Measurements from ENCODE around the gene TEX11.

DNA sequence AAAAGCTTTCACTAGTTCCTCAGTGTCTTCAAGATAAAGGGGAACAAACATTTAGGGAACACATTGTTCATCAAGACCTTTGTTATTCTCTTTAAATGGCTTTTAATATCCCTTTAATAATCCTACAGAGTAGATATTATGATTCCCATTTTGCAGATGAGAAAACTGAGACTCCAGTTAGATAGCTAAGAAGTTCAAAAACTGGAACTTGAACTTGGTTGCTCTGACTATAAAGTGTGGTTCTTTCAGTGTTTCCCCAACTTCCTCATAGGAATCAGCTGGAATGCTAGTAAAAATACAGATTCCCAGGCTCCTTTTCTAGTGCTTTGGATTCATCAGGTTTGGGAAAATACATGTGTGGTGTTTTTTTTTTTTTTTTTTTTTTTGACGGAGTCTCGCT is 426.2 kb downstream of the TEX11 start:
- TF ChIP-seq EZH2 (IDR thresholded peaks at IDR 0.05; ENCODE audit: borderline replicate concordance, low read depth, low read length, poor library complexity, severe bottlenecking) = no peak
- TF ChIP-seq, protein P1, sequence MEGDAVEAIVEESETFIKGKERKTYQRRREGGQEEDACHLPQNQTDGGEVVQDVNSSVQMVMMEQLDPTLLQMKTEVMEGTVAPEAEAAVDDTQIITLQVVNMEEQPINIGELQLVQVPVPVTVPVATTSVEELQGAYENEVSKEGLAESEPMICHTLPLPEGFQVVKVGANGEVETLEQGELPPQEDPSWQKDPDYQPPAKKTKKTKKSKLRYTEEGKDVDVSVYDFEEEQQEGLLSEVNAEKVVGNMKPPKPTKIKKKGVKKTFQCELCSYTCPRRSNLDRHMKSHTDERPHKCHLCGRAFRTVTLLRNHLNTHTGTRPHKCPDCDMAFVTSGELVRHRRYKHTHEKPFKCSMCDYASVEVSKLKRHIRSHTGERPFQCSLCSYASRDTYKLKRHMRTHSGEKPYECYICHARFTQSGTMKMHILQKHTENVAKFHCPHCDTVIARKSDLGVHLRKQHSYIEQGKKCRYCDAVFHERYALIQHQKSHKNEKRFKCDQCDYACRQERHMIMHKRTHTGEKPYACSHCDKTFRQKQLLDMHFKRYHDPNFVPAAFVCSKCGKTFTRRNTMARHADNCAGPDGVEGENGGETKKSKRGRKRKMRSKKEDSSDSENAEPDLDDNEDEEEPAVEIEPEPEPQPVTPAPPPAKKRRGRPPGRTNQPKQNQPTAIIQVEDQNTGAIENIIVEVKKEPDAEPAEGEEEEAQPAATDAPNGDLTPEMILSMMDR (conservative IDR thresholded peaks at IDR 0.05; ENCODE audit: low read depth, low read length) = no peak
